ENCODE measurements around the gene FIGNL1. TPM values are rescaled to one million over a fixed set of nuclear protein-coding genes. Genes with fewer than 3 reads are reported as not detected.

The FIGNL1 gene
- total and polyA plus RNA-seq, 10 of the 15 experiments (the other 5 are each of a cell fraction or from before 2014, with no cell fraction given) = 11.5 to 37.4 (median 29.0) TPM

- Histone ChIP-seq H3K9me3 (replicated peaks; ENCODE audit: control insufficient read depth, insufficient read depth, low read length) (no peaks in the 10 kb centered on the region), H3K4me2 (ENCODE audit: control insufficient read depth, insufficient read depth) (peak overlapping the region; percentile 84), H3K79me2 (ENCODE audit: control insufficient read depth, insufficient read depth, low read length) (no peaks in the 10 kb centered on the region), H3K27ac (ENCODE audit: control insufficient read depth, insufficient read depth) (no peak overlapping the region; the same call in 1 of the 2 replicates), H3K9ac (ENCODE audit: control insufficient read depth, insufficient read depth, low read length) (no peak overlapping the region), H2AFZ (ENCODE audit: control insufficient read depth, low read depth, low read length) (no peak overlapping the region; the same call in 1 of the 2 replicates), H3K4me1 (ENCODE audit: control insufficient read depth, insufficient read depth, low read length) (peaks cover 42% of the 10 kb centered on the region), H3K36me3 (ENCODE audit: control insufficient read depth in 2 of 2, insufficient read depth in 2 of 2, low read length in 1 of 2) (no peaks in the 10 kb centered on the region), H3K4me3 (no peak overlapping the region), H4K20me1 (ENCODE audit: control insufficient read depth, insufficient read depth) (no peaks in the 10 kb centered on the region), H3K27me3 (replicated peaks in 1 of 2; ENCODE audit: control insufficient read depth in 2 of 2, insufficient read depth in 2 of 2, low read length in 1 of 2) (no peaks in the 10 kb centered on the region)
- DNase-seq (ENCODE audit: low read depth, low spot score) (no peak), FAIRE-seq (no peak), ATAC-seq (0 out of 3 replicates have a peak, but pooled peaks have one; percentile 5)
- ChIA-PET RAD21 (ENCODE audit: unreplicated experiment) (interaction anchor here (0.6 to 8.4 kb wide), 15 partner anchors 22 to 297 kb away, joined by 3 to 92 read pairs (median 6); no protein-coding TSS in a partner anchor), SMC1A (ENCODE audit: uncharacterized antibody, unreplicated experiment) (interaction anchor here (1.1 to 7.8 kb wide), 24 partner anchors 10 to 323 kb away, joined by 3 to 122 read pairs (median 6); partner anchors contain the start of gene ZPBP), CTCF (interaction anchor here (0.9 to 14.6 kb wide), 17 partner anchors 11 to 323 kb away, joined by 3 to 257 read pairs (median 14); partner anchors contain the start of gene ZPBP), POLR2A (no interaction called here)
- intact Hi-C loops (cut with micrococcal nuclease; ENCODE audit: unreplicated experiment) = loop anchor here (5.0 kb wide), 1 partner anchor 109 kb away; no protein-coding TSS in a partner anchor
- TF ChIP-seq SMAD5 (IDR thresholded peaks at IDR 0.05; ENCODE audit: low read depth) (no peak), YBX1 (IDR thresholded peaks at IDR 0.05) (no peak), NKRF (conservative IDR thresholded peaks at IDR 0.05) (0 out of 2 replicates have a peak, but pooled peaks have one; percentile 0), MTA3 (IDR thresholded peaks at IDR 0.05; ENCODE audit: borderline replicate concordance, low read length) (0 out of 2 replicates have a peak, but pooled peaks have one; percentile 12), IRF3 (IDR thresholded peaks at IDR 0.05) (no peak)
- no TSS peak for BruUV-seq (replicated peaks)
- WGBS (ENCODE audit: insufficient coverage, insufficient replicate concordance, low lambda C conversion rate, missing lambda C conversion rate) = 32% methylated on average over 6 of the region's 6 CpGs
- in situ Hi-C loops (cut with MboI) = loop anchor here (10.0 kb wide), 1 partner anchor 211 kb away; no protein-coding TSS in a partner anchor
Observed at GRCh38 chr7:50415844-50416364, 34.2 kb downstream of the FIGNL1 start.
